SK-N-SH (cell line): ENCODE measurements around the gene MEF2A. TPM values are rescaled to one million over a fixed set of nuclear protein-coding genes. Genes with fewer than 3 reads are reported as not detected.

Experiments
- CTCF ChIA-PET: fragments of 300-600, 350-600 bp; formaldehyde crosslinking; extraction: SDS; loops from one replicate; lab custom pipeline; 2021; lab: Yijun Ruan, JAX
- POLR2A ChIA-PET: fragments of 350-600 bp; sonication (Branson Sonifier 250); formaldehyde crosslinking; extraction: SDS; loops from one replicate; lab custom pipeline; 2020; ENCODE audit warnings: antibody characterized with exemption, inconsistent platforms; lab: Yijun Ruan, JAX
- DNase-seq: peaks from one replicate; pipeline ENCODE4 v3.0.0; 2012
- H2AFZ ChIP-seq: fragments of 200-600 bp; sonication (generic); 2 replicates; pipeline ENCODE4 v1.8.1; 2016; ENCODE audit warnings: antibody characterized with exemption, mild to moderate bottlenecking, low read depth
- H3F3A ChIP-seq: fragments of 200-600 bp; sonication (generic); replicated peaks from 2 replicates; pipeline ENCODE3; 2016; ENCODE audit warnings: antibody characterized with exemption, mild to moderate bottlenecking; ENCODE audit not compliant: insufficient read depth
- H3K27ac ChIP-seq, 2 experiments: fragments of 200-500 bp in 1 of 2; fragments of 200-600 bp in 1 of 2; sonication (Bioruptor generic) in 1 of 2; sonication (generic), shearing (Covaris generic) in 1 of 2; 2 replicates each; pipeline versions ENCODE4 v1.5.1 to v1.6.1; 2014 to 2016; ENCODE audit warnings: low read depth in 2 of 2, inconsistent platforms in 1 of 2, low read length in 1 of 2, mild to moderate bottlenecking in 1 of 2, mixed read lengths in 1 of 2
- H3K27me3 ChIP-seq: fragments of 200-600 bp; sonication (generic), shearing (Covaris generic); 2 replicates; pipeline ENCODE4 v1.6.1; 2016; ENCODE audit warnings: mixed run types; ENCODE audit not compliant: insufficient read depth
- H3K36me3 ChIP-seq, 2 experiments: fragments of 200-500 bp in 1 of 2; fragments of 200-600 bp in 1 of 2; sonication (Bioruptor generic) in 1 of 2; sonication (generic) in 1 of 2; replicated peaks in 1 of 2; 2 replicates each; pipeline versions ENCODE3 to v1.5.1; 2014 to 2016; ENCODE audit warnings: low read length in 1 of 2, mild to moderate bottlenecking in 1 of 2; ENCODE audit not compliant: insufficient read depth in 2 of 2, control insufficient read depth in 1 of 2
- H3K4me1 ChIP-seq, 2 experiments: fragments of 200-500 bp in 1 of 2; fragments of 200-600 bp in 1 of 2; sonication (Bioruptor generic) in 1 of 2; sonication (generic), shearing (Covaris generic) in 1 of 2; 2 replicates each; pipeline versions ENCODE4 v1.5.1 to v1.6.1; 2014 to 2016; ENCODE audit warnings: low read depth in 1 of 2, low read length in 1 of 2, mixed run types in 1 of 2; ENCODE audit not compliant: insufficient read depth in 2 of 2, control insufficient read depth in 1 of 2
- H3K4me2 ChIP-seq: fragments of 200-600 bp; sonication (generic), shearing (Covaris generic); 2 replicates; pipeline ENCODE4 v1.6.1; 2017; ENCODE audit warnings: mixed run types
- H3K4me3 ChIP-seq, 2 experiments: fragments of 200-500 bp in 1 of 2; fragments of 200-600 bp in 1 of 2; sonication (Bioruptor generic) in 1 of 2; sonication (generic), shearing (Covaris generic) in 1 of 2; 2 replicates each; pipeline versions ENCODE4 v1.5.1 to v1.8.1; 2014 to 2016; ENCODE audit warnings: low read depth in 2 of 2, inconsistent platforms in 1 of 2, low read length in 1 of 2, mild to moderate bottlenecking in 1 of 2, mixed read lengths in 1 of 2, moderate library complexity in 1 of 2
- H3K79me2 ChIP-seq: fragments of 200-600 bp; sonication (generic); 2 replicates; pipeline ENCODE4 v1.8.1; 2017; ENCODE audit warnings: mild to moderate bottlenecking; ENCODE audit not compliant: insufficient read depth
- H3K9ac ChIP-seq: fragments of 200-600 bp; sonication (generic); 2 replicates; pipeline ENCODE4 v1.6.1; 2017; ENCODE audit warnings: mixed run types
- H3K9me2 ChIP-seq: fragments of 200-600 bp; sonication (generic); 2 replicates; pipeline ENCODE4 v1.6.1; 2017; ENCODE audit warnings: mixed run types
- H3K9me3 ChIP-seq: fragments of 200-600 bp; sonication (generic); 2 replicates; pipeline ENCODE4 v1.6.1; 2017; ENCODE audit warnings: mixed run types, mild to moderate bottlenecking, moderate library complexity
- H4K20me1 ChIP-seq: fragments of 200-600 bp; sonication (generic); 2 replicates; pipeline ENCODE4 v1.6.1; 2017; ENCODE audit warnings: mild to moderate bottlenecking, mixed run types; ENCODE audit not compliant: insufficient read depth
- CHD2 ChIP-seq: fragments of 150-350 bp; IDR thresholded peaks from 2 replicates; pipeline ENCODE4 v1.6.1; 2018; ENCODE audit warnings: low read length; ENCODE audit not compliant: partially characterized antibody
- CTCF ChIP-seq: fragments of 200-600 bp; sonication (generic); IDR thresholded peaks from 2 replicates; pipeline ENCODE4 v1.6.1; 2017; ENCODE audit warnings: antibody characterized with exemption, mild to moderate bottlenecking, moderate library complexity
- ELF1 ChIP-seq: IDR thresholded peaks from 2 replicates; pipeline ENCODE4 v1.4.0; 2012
- FOSL2 ChIP-seq: IDR thresholded peaks from 2 replicates; pipeline ENCODE4 v1.4.0; 2012; ENCODE audit warnings: low read depth, mild to moderate bottlenecking, moderate library complexity, borderline replicate concordance
- FOXM1 ChIP-seq: IDR thresholded peaks from 2 replicates; pipeline ENCODE4 v1.4.0; 2012; ENCODE audit warnings: low read depth, mild to moderate bottlenecking
- MAX ChIP-seq: IDR thresholded peaks from 2 replicates; pipeline ENCODE4 v1.4.0; 2012; ENCODE audit warnings: low read depth
- MXI1 ChIP-seq: IDR thresholded peaks from 2 replicates; pipeline ENCODE4 v1.6.1; 2012; ENCODE audit warnings: mild to moderate bottlenecking, low read depth, low read length, improper control_type of control experiment
- NRF1 ChIP-seq: IDR thresholded peaks from 2 replicates; pipeline ENCODE4 v1.6.1; 2012; ENCODE audit warnings: low read depth, mild to moderate bottlenecking, low read length
- RCOR1 ChIP-seq: fragments of 150-350 bp; IDR thresholded peaks from 2 replicates; pipeline ENCODE4 v1.6.1; 2017; ENCODE audit warnings: antibody characterized with exemption, low read length
- REST ChIP-seq: IDR thresholded peaks from 2 replicates; pipeline ENCODE4 v1.6.1; 2012; ENCODE audit warnings: mild to moderate bottlenecking, low read depth, low read length, moderate library complexity
- RFX5 ChIP-seq: IDR thresholded peaks from 2 replicates; pipeline ENCODE4 v1.6.1; 2012; ENCODE audit warnings: mild to moderate bottlenecking, improper control_type of control experiment, low read length
- TCF12 ChIP-seq: IDR thresholded peaks from 2 replicates; pipeline ENCODE4 v1.4.0; 2012
- TEAD4 ChIP-seq: IDR thresholded peaks from 2 replicates; pipeline ENCODE4 v1.4.0; 2012; ENCODE audit warnings: mild to moderate bottlenecking, borderline replicate concordance; ENCODE audit not compliant: insufficient read depth
- USF1 ChIP-seq: IDR thresholded peaks from 2 replicates; pipeline ENCODE4 v1.4.0; 2012; ENCODE audit warnings: low read depth, borderline replicate concordance
- USF2 ChIP-seq: fragments of 150-350 bp; IDR thresholded peaks from 2 replicates; pipeline ENCODE4 v1.6.1; 2017; ENCODE audit warnings: antibody characterized with exemption, low read length, low read depth, borderline replicate concordance
- ZBTB33 ChIP-seq: IDR thresholded peaks from 2 replicates; pipeline ENCODE4 v1.4.0; 2012; ENCODE audit warnings: low read depth, borderline replicate concordance
- WGBS: methylation state at CpG from one replicate; pipeline ENCODE4 v1.1.6; 2017; ENCODE audit warnings: low lambda C conversion rate; 5-methylcytosine and 5-hydroxymethylcytosine counted together
- polyA plus RNA-seq, 3 experiments: library from polyadenylated mRNA; depleted of rRNA; stranded (reverse); fragments of >200 nt; gene quantifications; 2 replicates each; pipeline ENCODE4 v1.2.3, GENCODE V29; 2012

Gene MEF2A
- polyA plus RNA-seq, 1 of the 3 experiments (the other 2 are of a cell fraction), result 20.9 TPM

GRCh38 chr15:99762288-99762687 lies 196.5 kb downstream of the MEF2A start:
- Histone ChIP-seq H4K20me1 (no peaks in the 10 kb centered on the region), H3K79me2 (no peaks in the 10 kb centered on the region), H3K27ac (no peak overlapping the region), H2AFZ (no peak overlapping the region), H3K27me3 (no peaks in the 10 kb centered on the region), H3K36me3 (no peaks in the 10 kb centered on the region), H3K4me1 (no peaks in the 10 kb centered on the region), H3K4me2 (no peak overlapping the region), H3K9me2 (no peaks in the 10 kb centered on the region), H3K9me3 (no peaks in the 10 kb centered on the region), H3F3A (no peaks in the 10 kb centered on the region), H3K9ac (no peak overlapping the region), H3K4me3 (no peak overlapping the region)
- CTCF ChIA-PET, result interaction anchor here (0.6 to 1.4 kb wide), 2 partner anchors 8 to 1223 kb away, joined by 4 to 6 read pairs; no protein-coding TSS in a partner anchor
- WGBS, result 44% methylated on average over 1 of the region's 1 CpG
- DNase-seq, result no peak
- POLR2A ChIA-PET, result no interaction called here
- TF ChIP-seq ZBTB33 (no peak), ELF1 (no peak), USF1 (no peak), NRF1 (no peak), CTCF (no peak), FOSL2 (no peak), RCOR1 (no peak)

- H3K79me2 ChIP-seq, result no peaks in the 10 kb centered on the region
- H3K9ac ChIP-seq, result no peak overlapping the region
- H3K4me1 ChIP-seq, result no peaks in the 10 kb centered on the region
- H4K20me1 ChIP-seq, result no peaks in the 10 kb centered on the region
- H3K9me3 ChIP-seq, result no peaks in the 10 kb centered on the region
- no peak for DNase-seq
- H3K9me2 ChIP-seq, result no peaks in the 10 kb centered on the region
- no peak overlapping the region for H3K4me3 ChIP-seq
- H3F3A ChIP-seq, result no peaks in the 10 kb centered on the region
- POLR2A ChIA-PET, result no interaction called here
- CTCF ChIA-PET, result interaction anchor here (1.2 kb wide), 1 partner anchor 8 kb away, joined by 3 read pairs; no protein-coding TSS in a partner anchor
- no peak overlapping the region for H2AFZ ChIP-seq
- WGBS, result 63% methylated on average over 2 of the region's 2 CpGs
- no peaks in the 10 kb centered on the region for H3K27me3 ChIP-seq
- H3K4me2 ChIP-seq, result no peak overlapping the region
- no peak overlapping the region for H3K27ac ChIP-seq
- no peaks in the 10 kb centered on the region for H3K36me3 ChIP-seq
- TF ChIP-seq USF1, result no peak
- no peak for TF ChIP-seq FOXM1
- no peak for TF ChIP-seq CHD2
- no peak for TF ChIP-seq TEAD4
- TF ChIP-seq MXI1, result no peak
- no peak for TF ChIP-seq REST
- no peak for TF ChIP-seq MAX
- no peak for TF ChIP-seq USF2
- no peak for TF ChIP-seq RFX5
- TF ChIP-seq TCF12, result no peak
Measured at GRCh38 chr15:99763827-99764226, 198.0 kb downstream of the MEF2A start.
